GM21717 (cell line): ENCODE data around the gene HOXA11.

Source experiments
- ATAC-seq: cut with Tn5 transposase; IDR thresholded peaks from one replicate; pipeline ENCODE4 v1.9.1; 2021; ENCODE audit warnings: mild to moderate bottlenecking, moderate library complexity; ENCODE audit not compliant: unreplicated experiment

The HOXA11 gene

GRCh38 chr7:27207348-27207985 is 22.4 kb upstream of the HOXA11 start:
- no peak for ATAC-seq

DNA sequence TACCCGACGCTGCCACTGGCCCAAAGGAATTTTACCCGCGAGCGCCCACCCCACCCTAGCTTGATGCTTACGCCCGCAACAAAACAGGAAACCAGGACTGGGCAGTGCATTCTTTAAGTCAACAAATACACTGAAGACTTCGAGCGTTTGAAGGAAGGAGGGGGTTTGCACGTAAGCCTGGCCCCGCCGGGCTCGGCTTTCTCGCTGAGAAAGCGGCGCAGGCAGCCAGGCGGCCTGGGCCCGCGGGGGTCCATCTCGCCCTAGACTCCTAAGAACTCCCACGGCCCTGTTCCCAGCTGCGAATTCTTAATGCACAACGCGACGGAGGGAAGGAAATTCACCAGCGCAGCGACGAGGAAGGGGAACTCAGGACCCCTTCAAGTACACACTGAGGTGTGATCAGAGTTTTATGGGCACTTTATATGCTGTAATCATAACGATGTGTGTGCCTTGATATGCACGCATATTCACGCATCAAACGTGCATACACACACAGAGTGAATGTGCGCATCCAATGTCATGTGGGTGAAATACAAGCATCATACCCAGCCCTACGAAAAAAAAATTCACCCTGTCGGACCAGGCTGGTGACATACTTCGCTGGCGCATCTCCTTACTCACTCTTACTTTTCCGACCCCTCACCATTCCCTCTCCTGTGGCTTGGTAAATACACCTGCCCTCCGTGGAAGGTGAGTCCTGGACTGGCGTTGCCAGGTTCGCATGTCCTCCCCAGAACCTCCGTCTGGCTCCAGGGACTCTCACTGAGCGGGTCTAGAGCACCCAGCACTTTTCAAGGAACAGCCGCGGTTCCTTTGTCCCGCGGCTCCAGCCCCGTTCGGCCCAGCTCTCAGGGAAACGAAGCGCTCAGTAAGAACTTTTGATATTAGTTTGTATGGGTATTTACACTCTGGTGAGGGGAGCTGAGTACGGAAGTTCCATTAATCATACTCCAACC is 20.6 kb upstream of the HOXA11 start:
- ATAC-seq = no peak

- no peak for ATAC-seq
These were observed 19.9 kb upstream of the HOXA11 start for GRCh38 chr7:27204851-27205322.

- no peak for ATAC-seq
These were observed 19.0 kb upstream of the HOXA11 start for GRCh38 chr7:27203964-27204594.

GRCh38 chr7:27203365-27203953 is 18.4 kb upstream of the HOXA11 start:
- no peak for ATAC-seq

- no peak for ATAC-seq
These were observed 17.8 kb upstream of the HOXA11 start for GRCh38 chr7:27202862-27203134.

DNA sequence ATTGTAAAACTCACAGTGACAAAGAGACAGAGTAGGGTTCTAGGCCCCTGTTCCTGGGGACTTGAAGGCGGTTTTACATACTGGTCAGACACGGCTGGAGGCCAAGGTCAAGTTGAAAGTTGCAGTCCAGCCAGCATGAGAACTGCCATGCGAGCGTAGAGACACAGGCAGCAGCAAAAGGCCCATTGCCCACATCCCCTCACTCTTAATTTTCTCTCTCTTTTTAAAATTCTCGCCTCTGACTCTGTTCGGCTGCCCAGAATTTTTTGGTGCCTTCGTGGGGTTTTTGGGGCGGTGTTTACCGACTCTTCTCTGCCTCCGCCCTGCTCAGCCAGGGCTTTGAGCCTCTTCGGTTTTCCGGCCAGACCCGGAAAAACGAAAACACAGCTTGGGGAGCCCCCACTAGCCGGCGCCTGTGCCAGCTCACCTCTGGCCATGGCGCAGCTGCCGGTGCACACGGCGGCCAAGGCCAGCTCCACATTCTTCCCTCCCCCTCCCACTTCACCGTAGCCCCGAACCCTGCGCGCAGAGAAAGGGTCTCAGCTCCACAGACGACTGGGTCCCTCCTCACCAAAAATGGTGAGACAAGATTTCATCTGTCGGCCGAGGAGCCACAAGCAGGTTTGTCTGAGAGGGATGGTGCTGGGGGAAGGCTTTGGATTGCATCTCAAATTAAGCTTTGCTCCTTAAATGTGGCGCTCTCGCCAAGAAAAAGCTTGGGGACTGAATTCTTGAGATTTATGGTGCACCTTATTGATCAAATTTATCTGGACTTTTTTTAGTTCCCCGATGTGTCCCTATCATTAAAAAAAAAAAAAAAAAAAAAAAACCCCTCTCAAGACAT is 17.2 kb upstream of the HOXA11 start:
- no peak for ATAC-seq

- no peak for ATAC-seq
These were observed 16.6 kb upstream of the HOXA11 start for GRCh38 chr7:27201580-27202017.

GRCh38 chr7:27200761-27201579 is 15.9 kb upstream of the HOXA11 start:
- ATAC-seq = no peak

GRCh38 chr7:27199849-27200760 is 15.1 kb upstream of the HOXA11 start, which contains the start of gene HOXA13:
Gene HOXA13, minus strand, starts transcription at chr7:27200091. Its CDS starts 14 bp downstream, at chr7:27200077.
- ATAC-seq = no peak

GRCh38 chr7:27198871-27199801 is 14.1 kb upstream of the HOXA11 start:
- ATAC-seq = no peak

DNA sequence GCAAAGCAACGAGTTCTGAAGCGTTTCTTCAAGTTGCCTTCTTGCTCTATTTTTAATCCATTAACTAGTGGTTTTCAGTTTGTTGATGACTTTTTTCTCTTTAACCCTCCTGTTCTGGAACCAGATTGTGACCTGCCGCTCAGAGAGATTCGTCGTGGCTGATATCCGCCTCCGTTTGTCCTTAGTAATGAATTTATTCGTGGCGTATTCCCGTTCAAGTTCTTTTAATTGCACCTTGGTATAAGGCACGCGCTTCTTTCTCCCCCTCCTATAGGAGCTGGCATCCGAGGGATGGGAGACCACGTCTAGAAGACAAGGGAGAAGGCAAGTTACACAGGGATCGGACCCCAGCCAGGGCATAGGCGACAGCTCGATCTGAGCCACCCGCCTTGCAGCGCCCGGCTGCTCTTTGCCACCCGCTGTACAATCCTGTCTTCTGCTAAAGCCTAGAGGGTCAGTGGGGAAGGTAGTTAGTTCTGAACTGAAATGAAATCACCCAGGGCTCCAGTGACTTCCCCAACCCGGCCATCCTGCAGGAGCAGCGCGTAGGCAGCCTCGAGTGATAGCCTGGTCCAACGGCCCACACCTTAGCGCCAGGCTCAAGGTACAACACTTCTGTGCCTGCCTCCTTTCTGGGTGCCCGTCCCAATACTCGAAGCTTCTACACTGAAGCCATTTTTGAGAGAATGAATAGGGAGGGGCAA is 13.3 kb upstream of the HOXA11 start:
- no peak for ATAC-seq

DNA sequence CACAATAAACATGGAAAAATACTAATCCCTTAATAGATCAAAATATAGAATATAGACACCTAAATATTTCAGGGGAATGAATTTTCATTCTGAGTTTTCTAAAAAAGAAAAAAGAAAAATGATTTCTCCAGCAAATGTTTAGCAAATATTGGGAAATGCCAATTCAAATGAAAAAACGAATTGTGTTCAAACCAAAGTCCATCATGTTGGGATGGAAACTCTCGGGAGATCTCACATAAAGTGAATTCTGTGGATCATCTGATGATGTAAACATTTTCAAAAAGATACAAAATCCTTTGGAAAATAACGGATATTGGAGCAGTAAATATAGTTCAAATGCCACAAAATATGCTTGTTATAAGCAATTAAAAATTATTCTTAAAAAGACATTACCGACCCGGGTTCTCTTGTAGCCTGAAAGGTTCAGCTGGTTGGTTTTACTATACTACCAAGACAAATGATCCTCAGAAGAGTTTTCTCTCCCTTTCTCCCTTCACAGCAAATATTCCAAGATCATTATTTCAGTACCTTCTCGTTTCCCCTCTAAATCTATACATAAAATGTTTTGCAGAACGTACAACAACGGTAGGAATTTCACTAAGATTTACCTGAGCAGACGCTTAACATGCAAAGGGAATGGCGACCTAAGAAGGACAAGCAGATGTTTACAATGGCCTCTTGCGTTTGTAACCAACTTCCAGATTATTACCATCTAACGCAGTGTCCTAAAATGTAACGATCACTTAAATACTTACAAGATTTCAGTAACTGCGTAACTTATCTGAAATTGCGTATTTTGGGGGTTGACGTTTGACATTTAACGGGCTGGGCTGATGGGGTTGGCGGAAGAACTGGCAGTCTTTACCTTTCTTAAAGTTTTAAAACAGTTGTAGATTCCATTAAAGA is 12.4 kb upstream of the HOXA11 start:
- ATAC-seq = no peak

DNA sequence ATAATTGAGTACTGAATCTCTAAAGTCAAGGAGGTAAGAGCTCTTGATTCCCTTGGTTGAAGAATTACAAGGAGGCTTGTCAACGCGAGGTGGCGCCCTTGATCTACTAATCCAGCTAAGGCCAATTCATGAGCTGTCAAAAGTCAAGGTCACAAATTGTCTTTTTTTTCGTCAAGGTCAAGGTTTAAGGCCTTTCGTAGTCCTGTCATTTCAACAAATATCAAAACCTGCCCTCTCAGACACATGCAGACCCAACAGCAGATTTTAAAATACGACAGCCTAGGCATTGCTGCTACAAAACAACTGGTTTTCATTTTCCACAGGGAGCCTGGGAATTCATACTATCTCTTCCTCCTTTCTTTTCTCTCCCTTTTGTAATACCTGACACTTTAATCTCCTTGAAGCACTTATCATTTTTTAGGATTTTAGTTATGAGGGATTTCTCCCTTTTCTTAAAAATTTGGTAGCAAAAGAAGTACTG is 11.3 kb upstream of the HOXA11 start:
- no peak for ATAC-seq

DNA sequence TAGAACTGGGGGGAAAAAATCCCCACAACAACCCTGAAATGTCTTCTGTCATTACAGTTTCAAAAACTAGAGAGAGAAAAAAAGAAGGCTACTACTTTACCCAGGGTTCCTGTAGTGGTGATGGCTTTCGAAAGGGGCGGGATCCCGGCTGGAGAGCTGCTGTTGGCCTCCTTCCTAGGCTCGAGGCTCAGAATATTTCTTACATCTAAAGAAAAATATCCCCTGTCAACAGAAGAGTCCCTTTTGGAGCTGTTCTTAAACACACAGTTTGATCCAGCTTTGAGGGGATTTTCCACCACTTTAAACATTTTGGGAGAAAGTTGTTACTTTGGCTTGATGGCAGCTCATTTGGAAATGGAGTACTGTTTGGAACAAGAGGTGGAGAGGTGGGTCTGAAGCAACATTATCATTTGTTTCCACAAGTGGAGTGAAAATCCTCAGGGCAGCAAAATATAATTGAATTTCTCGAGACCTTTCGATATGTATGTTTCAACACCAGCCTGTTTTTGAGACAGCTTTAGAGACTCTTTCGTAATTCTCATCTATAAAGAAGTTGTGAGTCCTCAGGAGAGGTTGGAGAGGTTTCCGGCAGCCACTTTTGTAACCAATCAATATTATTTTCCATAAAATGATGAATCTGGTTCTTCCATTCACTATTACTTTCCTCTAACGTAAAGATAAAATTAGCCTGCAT is 9.8 kb upstream of the HOXA11 start:
- no peak for ATAC-seq
